NOMO-1 treated with dmso at 0.1 percent for 144 hours (cell line): Measurements from ENCODE around the gene PRR23E.

Experiments
- DNase-seq: peaks from one replicate; lab custom pipeline; 2025; ENCODE audit not compliant: unreplicated experiment; lab: John Stamatoyannopoulos, UW

Gene PRR23E

GRCh38 chr3:127207727-127208482 lies 15.0 kb downstream of the PRR23E start:
- no peak for DNase-seq

DNA sequence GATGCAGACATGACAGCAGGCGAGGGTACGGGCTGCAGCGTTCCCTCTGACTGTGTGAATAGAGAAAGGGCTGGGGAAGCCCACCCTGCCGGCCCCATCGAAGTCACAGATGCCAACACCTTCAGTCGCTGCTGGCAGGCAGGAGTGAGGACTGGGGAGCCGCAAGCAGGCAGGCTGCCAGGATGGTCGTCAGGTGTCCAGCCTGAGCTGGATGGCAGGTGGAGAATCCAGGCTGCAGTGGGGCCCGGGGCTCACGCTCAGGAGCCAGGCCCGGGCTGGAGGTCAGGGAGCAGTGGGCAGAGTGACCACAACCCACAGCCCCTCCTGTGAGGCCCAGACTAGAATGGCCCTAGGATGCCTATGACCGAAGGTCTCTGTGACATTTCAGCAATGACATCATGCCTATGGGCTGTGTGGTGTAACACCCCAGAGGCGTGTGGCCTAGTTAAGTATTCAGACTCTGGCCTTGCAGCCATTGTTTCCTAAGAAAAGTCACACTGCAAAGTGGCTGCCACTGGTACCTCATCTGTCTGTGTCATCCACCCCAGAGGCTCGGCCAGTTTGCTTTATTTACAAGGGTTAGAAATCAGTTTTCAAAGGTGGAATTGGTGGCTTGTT lies 15.7 kb downstream of the PRR23E start:
- DNase-seq = no peak

- no peak for DNase-seq
These were observed 16.4 kb downstream of the PRR23E start for GRCh38 chr3:127209155-127209839.

DNA sequence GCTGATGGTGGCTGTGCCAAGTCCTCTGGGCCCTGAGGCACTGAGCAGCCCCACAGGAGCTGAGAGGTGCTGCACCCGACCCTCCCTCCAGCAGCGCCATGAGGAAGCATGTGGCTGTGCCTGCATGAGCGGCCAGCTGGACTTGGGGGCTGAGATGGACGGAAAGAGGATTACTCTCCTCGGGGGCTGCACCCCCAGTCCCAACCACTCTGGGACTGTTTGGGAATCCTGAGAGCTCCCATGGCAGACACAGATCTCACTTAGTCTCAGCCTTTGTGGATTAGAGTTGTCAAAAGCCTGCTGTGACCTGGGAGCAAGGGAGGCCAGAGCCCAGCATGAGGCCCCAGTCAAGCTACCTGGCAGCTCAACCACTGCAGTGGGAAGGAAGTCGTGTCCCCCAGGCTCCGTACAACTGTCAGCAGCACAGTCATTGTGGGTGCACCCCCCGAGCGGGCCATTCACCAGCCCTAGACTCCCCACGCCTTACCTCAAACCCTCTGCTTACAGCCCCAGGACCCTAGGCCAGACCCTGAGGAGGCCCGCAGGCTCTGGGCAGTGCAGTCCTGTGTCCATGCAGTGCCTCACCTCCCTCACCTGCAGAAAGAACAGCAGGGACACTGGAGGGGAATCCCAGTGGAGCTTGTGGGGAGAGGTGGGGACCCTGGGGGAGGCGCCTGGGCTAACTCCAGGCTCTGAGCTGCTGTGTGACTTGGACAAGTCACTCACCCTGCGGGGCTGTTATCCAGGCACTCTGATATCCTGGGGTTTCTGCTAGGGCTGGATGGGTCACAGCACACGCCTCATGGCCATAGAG lies 17.1 kb downstream of the PRR23E start:
- no peak for DNase-seq

DNA sequence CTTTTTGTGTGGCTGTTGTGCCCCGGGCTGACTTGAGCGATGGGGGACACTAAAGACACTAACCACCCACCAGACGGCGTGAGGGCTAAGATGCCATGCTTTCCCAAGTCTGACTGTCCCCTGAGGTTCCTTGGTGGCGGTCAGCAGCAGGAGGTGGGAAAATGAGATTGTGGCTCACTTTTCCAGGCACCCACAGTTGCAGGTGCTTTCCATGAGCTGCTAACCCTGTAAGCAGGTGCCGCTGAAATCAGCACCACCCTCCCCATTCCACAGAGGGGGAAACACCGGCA lies 17.7 kb downstream of the PRR23E start:
- no peak for DNase-seq

DNA sequence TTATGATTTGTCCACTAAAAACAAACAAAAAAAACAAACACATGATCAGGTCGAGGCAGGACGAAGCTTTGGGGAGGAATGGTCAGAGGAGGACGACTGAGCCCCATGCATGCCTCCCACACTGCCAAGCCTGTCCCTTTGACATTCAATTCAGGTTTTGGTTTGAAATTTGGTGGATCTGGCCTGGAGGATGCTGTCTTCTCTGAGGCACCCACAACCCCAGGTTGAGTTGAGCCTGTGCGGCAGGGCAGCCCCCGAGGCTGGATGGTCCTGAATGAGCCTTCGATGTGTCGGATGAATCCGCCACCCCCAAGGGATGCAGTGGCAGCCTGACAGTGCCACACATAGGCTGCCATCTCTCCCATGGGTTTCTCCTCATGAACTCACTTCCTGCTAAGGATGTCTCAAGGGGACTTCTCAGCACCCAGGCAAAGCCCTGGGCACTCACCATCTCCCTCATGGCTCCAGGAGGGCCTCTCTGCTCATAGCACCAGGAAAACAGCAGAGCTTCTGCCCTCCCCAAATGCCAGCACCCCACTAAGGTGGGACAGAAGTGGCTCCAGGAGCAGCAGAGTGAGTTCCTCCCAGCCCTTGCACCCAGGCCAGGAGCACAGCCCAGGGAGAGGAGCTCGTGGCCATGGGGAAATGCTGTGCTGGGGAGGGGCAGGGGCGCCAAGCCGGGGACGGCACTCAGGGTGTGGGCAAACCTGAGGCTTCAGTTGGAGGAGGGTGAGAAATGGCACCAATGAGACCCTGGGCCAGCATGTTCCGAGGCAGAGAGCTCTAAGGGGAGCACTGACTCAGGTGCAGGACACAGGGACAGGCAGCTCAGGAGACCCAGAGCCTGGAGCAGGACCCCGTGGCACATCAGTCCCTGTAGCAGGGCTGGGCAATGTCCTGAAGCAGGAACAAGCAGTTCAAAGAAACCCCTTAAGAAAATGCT lies 18.5 kb downstream of the PRR23E start:
- DNase-seq = no peak

- no peak for DNase-seq
These were observed 19.3 kb downstream of the PRR23E start for GRCh38 chr3:127212231-127212630.

DNA sequence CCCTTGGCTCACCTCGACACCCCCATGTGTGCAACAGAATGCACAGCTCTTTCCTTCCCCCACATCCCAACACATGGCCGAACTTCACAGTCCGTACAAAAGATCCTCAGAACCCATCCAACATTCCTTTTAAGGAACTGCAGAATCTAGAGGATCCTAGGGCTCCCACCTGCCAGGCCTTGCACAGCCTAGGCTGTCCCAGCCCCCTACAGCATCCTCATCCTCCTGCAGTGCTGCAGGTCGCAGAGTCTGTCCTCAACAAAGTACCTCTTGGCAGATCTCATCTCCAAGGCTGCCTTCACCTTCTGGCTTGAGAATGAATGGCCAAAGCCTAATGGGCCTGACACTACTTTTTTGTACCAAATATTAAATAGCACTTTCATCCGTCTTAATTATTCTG lies 19.8 kb downstream of the PRR23E start:
- no peak for DNase-seq

GRCh38 chr3:127213381-127213918 lies 20.5 kb downstream of the PRR23E start:
- DNase-seq = no peak

- no peak for DNase-seq
These were observed 22.0 kb downstream of the PRR23E start for GRCh38 chr3:127214975-127215374.

DNA sequence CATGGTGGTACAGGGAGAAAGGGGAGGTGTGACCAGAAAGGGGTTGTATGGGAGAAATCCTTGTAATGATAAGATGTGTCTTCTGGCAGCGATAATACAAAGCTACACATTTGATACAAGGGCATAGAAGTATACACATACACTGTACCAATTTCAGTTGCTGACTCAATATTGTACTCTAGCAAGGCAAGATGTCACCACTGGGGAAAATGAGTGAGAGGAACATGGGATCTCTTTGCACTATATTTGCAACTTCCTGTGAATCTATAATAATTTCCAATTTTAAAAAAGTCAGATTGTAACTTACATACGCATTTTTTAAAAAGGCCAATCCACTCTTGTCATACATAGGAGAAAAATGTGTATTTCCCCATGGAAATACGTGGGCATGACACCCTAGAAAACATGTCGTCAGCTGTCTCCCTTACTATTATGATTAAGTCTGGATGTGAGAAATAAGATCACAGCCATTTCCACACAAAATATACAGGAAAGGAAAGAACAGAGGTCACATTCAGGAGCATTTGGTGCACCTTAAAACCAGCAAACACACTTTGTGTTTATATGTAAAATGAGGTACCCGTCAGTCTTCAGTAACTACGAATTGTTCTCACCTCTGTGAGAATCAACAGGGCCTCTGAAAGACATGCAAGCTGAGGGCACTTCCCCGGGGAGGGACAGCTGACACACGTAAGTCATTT lies 22.9 kb downstream of the PRR23E start:
- DNase-seq = no peak

- no peak for DNase-seq
These were observed 23.7 kb downstream of the PRR23E start for GRCh38 chr3:127216415-127217261.

GRCh38 chr3:127217596-127218453 lies 24.9 kb downstream of the PRR23E start:
- DNase-seq = no peak

DNA sequence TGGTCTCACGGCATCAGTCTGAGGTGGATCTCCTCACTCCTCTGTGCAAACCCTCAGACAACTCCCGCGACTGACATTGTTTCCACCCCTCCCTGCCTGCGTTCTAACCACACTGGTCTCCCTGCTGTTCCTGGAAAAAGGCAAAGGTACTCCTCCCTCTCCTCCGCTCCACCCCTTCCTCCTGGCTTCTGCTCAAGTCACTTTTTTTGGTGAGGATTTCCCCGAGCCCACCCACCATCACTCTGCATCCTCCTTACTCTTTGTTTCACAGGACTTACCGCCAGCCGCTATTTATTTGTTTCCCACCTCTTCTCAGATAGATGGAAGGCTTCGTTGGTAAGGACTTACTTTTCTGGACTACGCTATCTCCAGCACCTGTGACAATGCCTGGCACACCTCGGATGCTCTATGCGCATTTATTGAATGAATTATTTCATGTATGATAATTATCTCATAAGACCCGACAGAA lies 25.6 kb downstream of the PRR23E start:
- no peak for DNase-seq

GRCh38 chr3:127220497-127220896 lies 27.6 kb downstream of the PRR23E start:
- no peak for DNase-seq

DNA sequence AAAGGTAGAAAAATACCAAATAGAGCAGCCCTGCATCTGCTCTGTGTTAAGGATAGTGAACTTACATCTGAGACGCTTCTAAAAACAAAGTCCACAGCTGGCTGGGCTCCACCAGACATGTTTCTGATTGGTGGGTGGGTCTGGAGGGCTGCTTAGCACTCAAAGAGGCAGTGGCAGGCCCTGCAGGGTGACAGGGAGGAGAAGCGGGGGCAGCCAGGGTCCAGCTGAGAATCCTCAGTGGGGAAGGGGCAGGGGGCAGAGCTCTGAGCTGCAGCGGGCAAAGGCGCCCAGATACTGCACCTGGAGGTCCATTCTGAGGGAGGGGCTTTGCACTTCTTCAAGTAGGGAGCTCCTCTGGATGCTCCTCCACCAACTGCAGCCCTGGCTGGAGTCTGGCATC lies 28.1 kb downstream of the PRR23E start:
- DNase-seq = no peak

- no peak for DNase-seq
These were observed 28.6 kb downstream of the PRR23E start for GRCh38 chr3:127221446-127222035.
